Measurements from ENCODE around the gene ASGR2. TPM values are rescaled to one million over a fixed set of nuclear protein-coding genes. Genes with fewer than 3 reads are reported as not detected.
"Not testable (repeated sequence)": the region's sequence is repeated elsewhere in the genome, so short reads cannot be mapped to it uniquely, and the experiment has no call there.

Gene ASGR2
- total RNA-seq, 1 donor from 2014 or later, result 45.5 TPM

GRCh38 chr17:7124923-7125322 lies 10.3 kb upstream of the ASGR2 start:
- no peak for DNase-seq (ENCODE audit: low spot score)

GRCh38 chr17:7123844-7124243 lies 9.2 kb upstream of the ASGR2 start:
- DNase-seq (ENCODE audit: low spot score), result no peak

GRCh38 chr17:7122381-7122780 lies 7.8 kb upstream of the ASGR2 start:
- no peak for DNase-seq (ENCODE audit: low spot score)

- not testable (repeated sequence) for DNase-seq (ENCODE audit: low spot score)
Measured at GRCh38 chr17:7120635-7121034, 6.0 kb upstream of the ASGR2 start.

- no peak for DNase-seq (ENCODE audit: low spot score)
Measured at GRCh38 chr17:7120123-7120522, 5.5 kb upstream of the ASGR2 start.

- DNase-seq (ENCODE audit: low spot score), result no peak
Measured at GRCh38 chr17:7119314-7119713, 4.7 kb upstream of the ASGR2 start.

- peak; percentile 49 for DNase-seq (ENCODE audit: low spot score)
Measured at GRCh38 chr17:7114875-7115614, 423 bp upstream of the ASGR2 start.

GRCh38 chr17:7113273-7114071 lies 1.1 kb downstream of the ASGR2 start:
- no peak for DNase-seq (ENCODE audit: low spot score)

- no peak for DNase-seq (ENCODE audit: low spot score)
Measured at GRCh38 chr17:7112510-7113108, 2.0 kb downstream of the ASGR2 start.

- DNase-seq (ENCODE audit: low spot score), result no peak
Measured at GRCh38 chr17:7111784-7112509, 2.7 kb downstream of the ASGR2 start.

- DNase-seq (ENCODE audit: low spot score), result no peak
Measured at GRCh38 chr17:7110617-7111306, 3.9 kb downstream of the ASGR2 start.

- no peak for DNase-seq (ENCODE audit: low spot score)
Measured at GRCh38 chr17:7109461-7110322, 4.9 kb downstream of the ASGR2 start.

- DNase-seq (ENCODE audit: low spot score), result no peak
Measured at GRCh38 chr17:7108981-7109380, 5.6 kb downstream of the ASGR2 start.

GRCh38 chr17:7108560-7108925 lies 6.1 kb downstream of the ASGR2 start:
- no peak for DNase-seq (ENCODE audit: low spot score)

- no peak for DNase-seq (ENCODE audit: low spot score)
Measured at GRCh38 chr17:7107795-7108559, 6.6 kb downstream of the ASGR2 start.

GRCh38 chr17:7107012-7107754 lies 7.4 kb downstream of the ASGR2 start:
- no peak for DNase-seq (ENCODE audit: low spot score)

- no peak for DNase-seq (ENCODE audit: low spot score)
Measured at GRCh38 chr17:7102421-7102820, 12.2 kb downstream of the ASGR2 start.

- no peak for DNase-seq (ENCODE audit: low spot score)
Measured at GRCh38 chr17:7101531-7101930, 13.1 kb downstream of the ASGR2 start.

Measured in mucosa of gallbladder (tissue), 1 donor.